Measurements from ENCODE around the gene EXOSC5.
"Not testable (repeated sequence)": the region's sequence is repeated elsewhere in the genome, so short reads cannot be mapped to it uniquely, and the experiment has no call there.

The EXOSC5 gene

DNA sequence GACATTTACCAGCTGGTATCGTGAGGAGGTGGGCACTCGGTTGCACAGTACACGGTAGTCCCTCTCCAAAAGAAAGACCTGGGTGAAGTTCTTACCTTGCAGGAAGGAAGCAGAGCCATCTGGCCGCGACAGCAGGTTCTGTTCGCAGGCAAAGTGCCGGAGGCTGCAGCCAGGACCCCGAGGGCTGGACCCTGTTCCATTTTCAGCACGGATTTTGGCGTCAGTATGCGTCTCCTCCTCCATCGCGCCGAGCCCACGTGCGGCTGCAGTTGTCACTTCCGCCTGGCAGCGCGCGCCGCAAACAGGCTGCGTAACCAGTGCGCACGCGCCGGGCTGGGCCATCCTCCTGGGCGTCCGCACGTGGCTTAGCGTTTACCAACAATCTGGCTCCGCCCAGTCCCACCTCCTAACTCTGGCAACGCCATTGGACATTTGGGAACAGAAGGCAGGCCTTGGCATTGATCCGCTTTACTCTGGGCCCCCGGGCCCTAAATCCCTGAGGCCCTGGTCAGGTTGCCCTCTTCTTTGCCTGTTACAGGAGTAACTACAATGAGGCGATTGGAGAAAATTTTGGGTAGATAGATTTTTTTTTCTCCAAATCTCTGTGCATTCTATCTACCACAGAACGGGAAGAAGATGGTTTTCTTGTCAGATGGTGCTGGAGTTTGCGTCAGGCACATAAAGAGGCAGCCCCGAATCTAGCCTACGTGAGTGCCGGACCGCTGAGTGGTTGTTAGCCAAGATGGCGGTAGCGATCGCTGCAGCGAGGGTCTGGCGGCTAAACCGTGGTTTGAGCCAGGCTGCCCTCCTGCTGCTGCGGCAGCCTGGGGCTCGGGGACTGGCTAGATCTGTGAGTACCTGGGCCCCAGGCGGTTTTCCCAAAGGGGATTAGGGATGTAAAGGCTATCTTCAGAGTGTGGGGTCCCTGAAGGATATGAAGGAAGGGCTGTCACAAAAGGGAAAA lies at the start of gene EXOSC5, which contains the start of gene BCKDHA:
TSS of gene EXOSC5 (minus strand) at position 274 of the 964 bp plus-strand sequence. CDS start at position 243, 31 bp downstream.
TSS of gene BCKDHA (plus strand) at position 733 of the 964 bp plus-strand sequence. CDS start at position 743, 10 bp downstream.
- DNase-seq (ENCODE audit: low read depth in 2 of 3, low spot score in 1 of 3): peak; percentile 96 to 99 (median 99)

DNA sequence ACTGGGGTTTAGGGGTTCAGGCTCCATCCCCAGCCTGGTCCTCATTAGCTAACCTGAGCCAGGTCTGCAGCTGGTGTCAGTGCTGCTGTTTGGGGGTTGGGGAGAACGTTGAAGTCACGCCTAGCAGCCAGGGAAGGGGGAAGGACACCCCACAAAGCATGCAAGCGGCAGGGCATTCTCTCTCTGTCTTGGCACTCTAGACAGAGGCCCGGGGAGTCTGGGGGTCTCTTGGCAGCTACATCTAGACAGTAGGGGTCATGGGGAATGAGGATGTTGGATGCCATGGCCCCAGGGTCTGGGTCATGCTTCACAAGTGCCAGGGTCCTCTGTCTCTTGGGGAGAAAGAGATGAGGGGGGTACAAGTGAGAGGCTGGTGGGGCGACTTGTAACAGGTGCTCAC lies 48.4 kb upstream of the EXOSC5 start:
- DNase-seq (ENCODE audit: low read depth in 2 of 3, low spot score in 1 of 3): no peak

DNA sequence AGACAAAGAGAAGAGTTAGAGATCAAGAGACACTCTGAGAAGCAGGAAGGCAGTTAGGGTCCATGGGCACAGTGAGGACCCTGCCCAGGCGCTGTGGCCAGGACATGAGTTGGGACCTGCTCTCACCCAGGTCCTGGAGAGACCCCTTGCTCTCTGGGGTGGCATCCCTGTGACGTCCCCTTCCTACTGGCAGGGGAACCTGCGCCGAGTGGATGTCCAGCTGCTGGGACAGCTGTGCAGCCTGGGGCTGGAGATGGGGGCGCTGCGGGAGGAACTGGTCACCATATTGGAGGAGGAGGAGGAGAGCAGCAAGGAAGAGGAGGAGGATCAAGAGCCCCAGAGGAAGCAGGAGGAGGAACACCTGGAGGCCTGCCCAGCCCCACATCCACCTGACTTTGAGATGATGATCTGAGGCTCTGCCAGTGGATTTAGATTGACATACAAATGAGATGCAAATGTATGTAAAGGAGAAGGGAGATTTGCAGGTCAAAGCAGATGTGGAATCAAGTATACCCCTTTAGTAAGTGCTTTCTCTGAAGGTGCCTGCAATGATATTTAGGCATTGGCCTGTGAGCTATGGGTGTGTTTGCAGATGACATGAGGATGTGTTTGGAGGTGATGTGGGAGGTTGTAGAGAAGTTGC lies 46.8 kb upstream of the EXOSC5 start:
- no peak for DNase-seq (ENCODE audit: low read depth in 2 of 3, low spot score in 1 of 3)

GRCh38 chr19:41442473-41443355 lies 45.6 kb upstream of the EXOSC5 start, which contains the start of gene ERICH4:
TSS of gene ERICH4 (plus strand) at chr19:41443156. CDS start at chr19:41443170, 14 bp downstream.
- DNase-seq (ENCODE audit: low read depth in 2 of 3, low spot score in 1 of 3): no peak

DNA sequence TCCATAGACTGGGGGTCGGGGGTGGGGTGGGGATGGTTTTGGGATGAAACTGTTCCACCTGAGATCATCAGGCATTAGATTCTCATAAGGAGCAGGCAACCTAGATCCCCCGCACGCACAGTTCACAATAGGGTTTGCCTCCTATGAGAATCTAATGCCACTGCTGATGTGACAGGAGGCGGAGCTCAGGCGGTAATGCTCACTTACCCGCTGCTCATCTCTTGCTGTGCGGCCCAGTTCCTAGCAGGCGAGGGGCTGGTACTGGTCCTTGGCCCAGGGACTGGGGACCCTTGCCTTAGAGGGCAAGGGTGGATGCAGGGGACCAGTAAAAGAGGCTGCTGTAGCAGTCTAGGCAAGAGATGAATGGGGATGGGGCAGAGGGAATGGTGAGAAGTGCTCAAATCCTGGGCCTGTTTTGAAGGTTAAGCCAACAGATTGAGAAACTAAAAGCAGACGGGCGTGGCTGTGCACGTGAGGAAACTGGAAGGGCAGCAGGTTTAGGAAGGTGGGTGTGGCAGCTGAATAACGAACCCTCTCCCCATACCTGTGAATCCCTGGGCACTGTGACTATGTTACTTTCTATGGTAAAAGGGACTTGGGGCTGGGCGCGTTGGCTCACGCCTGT lies 44.3 kb upstream of the EXOSC5 start:
- DNase-seq (ENCODE audit: low read depth in 2 of 3, low spot score in 1 of 3): no peak

- DNase-seq (ENCODE audit: low read depth in 2 of 3, low spot score in 1 of 3): peak; percentile 91 to 95 (median 95)
Observed at GRCh38 chr19:41439441-41440222, 42.5 kb upstream of the EXOSC5 start, which contains the start of gene DMAC2. TSS of gene DMAC2 (minus strand) at chr19:41439912. CDS start at chr19:41439899, 13 bp downstream.

DNA sequence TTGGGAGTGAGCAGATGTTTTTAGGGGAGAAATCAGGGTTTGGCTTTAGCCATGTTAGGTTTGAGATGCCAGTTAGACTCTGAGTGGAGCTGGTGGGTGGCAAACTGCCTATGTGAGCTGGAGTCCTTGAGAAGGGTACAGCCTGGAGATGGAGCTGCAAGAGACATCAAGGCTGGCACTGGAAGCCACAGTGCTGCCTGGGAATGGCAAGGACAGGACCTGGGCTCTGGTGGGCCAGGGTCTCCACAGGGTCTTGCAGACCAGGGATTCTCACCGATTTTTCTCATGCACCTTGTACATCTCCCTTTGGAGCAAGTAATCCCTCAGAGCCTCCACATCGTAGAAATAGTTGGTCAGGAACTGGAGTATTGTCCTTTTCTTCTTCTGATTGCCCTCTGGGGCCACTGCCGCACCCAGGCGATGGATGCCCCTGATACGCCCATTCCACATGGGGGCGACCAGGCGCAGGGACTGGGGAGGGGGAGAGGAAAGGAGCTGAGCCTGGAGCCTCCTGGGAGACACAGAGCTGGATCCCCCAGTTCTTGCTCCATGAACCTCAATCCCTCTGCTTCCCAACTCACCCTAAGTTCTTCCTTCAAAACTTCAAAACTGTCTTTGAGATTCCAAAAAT lies 40.9 kb upstream of the EXOSC5 start:
- no peak for DNase-seq (ENCODE audit: low read depth in 2 of 3, low spot score in 1 of 3)

GRCh38 chr19:41436674-41436951 lies 39.5 kb upstream of the EXOSC5 start:
- no peak for DNase-seq (ENCODE audit: low read depth in 2 of 3, low spot score in 1 of 3)

GRCh38 chr19:41435936-41436673 lies 38.9 kb upstream of the EXOSC5 start:
- DNase-seq (ENCODE audit: low read depth in 2 of 3, low spot score in 1 of 3): no peak

DNA sequence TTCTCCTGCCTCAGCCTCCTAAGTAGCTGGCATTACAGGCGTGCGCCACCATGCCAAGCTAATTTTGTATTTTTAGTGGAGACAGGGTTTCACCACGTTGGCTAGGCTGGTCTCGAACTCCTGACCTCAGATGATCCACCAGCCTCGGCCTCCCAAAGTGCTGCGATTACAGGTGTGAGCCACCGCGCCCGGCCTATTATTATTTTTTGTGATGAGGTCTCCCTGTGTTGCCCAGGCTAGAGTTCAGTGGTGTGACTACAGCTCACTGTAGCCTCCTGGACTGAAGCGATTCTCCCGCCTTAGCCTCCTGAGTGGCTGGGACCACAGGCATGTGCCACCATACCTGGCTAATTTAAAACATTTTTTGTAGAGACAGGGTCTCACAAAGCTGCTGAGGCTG lies 38.2 kb upstream of the EXOSC5 start:
- DNase-seq (ENCODE audit: low read depth in 2 of 3, low spot score in 1 of 3): not testable (repeated sequence)

DNA sequence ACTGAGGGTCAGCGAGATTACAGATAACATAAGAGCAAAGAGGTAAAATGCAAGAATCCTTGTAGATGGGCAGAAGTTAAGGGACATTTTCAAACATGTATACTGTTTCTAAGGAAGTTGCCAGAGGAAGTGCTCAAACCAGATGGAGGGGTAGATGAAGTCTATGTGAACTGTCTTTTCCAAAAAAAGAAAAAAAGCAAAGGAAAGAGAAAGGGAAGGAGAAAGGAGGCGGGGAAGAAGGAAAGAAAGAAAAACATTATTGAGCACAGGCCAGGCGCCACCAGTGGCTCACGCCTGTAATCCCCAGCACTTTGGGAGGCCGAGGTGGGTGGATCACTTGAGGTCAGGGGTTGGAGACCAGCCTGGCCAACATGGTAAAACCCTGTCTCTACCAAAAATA lies 37.3 kb upstream of the EXOSC5 start:
- no peak for DNase-seq (ENCODE audit: low read depth in 2 of 3, low spot score in 1 of 3)

DNA sequence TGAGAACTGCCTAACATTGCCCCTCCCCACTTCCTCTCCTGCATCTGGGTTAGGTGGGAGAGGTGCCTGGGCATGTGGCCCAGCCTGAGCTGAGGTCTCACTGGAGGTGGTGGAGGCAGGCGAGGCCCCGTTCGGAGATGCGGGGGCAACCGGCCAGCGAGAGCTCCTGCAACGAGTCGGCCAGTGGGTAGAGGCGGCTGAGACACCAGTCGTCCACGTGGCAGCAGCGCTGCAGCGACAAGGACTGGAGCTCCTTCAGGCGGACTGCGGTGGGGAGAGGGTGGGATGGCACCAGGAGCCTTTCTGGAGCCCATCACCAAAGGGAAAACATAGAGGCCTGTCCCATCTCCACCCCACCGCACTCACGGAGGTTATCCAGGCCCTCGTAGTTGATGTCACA lies 36.0 kb upstream of the EXOSC5 start:
- DNase-seq (ENCODE audit: low read depth in 2 of 3, low spot score in 1 of 3): no peak

DNA sequence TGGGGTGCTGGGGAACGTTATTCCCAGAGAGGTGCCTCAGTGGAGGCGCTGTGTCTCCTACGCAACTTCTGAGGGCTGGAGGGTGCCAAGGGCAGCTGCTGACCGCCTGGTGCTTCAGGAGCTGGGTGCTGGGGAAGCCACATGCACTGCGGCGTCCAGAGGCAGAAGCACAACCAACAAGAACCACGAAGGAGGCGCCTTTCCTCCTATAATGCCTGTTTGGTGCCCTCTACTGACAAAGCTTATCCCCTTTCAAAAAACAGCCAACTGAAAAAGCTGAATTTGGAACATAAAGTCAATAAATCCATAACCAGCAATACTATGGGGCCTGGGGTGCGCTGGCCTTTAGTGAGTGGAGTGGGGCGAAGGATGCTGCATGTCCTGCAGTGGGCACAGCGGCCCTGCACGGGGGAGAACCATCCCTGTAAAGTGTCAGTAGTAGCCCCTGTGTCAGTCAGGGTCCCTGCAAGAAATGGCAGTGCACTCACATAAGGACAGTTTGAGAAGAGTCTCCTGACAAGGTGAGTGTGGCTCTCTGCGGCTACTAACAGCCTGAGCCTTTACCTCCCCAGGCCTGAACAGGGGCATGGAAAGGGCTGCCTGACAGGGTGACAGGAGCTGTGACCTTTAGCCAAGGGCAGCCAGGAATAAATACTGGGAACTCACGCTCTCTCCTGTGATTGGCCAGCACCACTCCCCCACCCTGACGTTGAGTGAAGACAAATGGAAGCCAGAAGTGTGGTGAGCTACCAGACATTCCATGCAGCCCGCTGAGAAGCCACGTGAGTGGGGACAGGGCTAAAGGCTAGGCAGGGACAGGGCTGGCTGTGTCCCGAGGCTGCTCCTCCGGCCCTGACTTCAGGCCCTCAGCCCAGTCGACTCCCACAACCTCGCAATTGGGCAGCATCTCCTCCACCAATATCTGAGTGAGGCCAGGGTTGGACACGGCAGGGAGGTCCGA lies 34.5 kb upstream of the EXOSC5 start:
- DNase-seq (ENCODE audit: low read depth in 2 of 3, low spot score in 1 of 3): no peak

DNA sequence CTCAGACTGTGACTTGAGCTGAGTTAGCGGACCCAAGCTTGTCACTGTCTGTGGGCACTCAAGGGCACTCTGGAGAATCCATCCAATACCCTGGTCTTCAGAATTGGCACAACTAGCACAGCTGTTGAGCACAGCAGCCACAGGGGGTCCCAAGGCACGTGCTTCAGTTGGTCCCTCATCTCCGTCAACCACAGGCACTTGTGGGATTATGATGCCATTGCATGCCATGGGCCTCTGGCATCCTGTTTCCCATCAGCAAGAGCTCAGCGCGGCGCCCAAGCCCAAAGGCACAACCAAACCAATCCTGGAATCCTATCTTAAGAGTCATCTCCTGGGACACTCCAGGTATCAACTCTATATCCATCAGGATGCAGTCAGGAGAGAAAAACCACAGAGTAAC lies 33.8 kb upstream of the EXOSC5 start:
- DNase-seq (ENCODE audit: low read depth in 2 of 3, low spot score in 1 of 3): no peak

- no peak for DNase-seq (ENCODE audit: low read depth in 2 of 3, low spot score in 1 of 3)
Observed at GRCh38 chr19:41428481-41428859, 31.3 kb upstream of the EXOSC5 start.

GRCh38 chr19:41427647-41428480 lies 30.7 kb upstream of the EXOSC5 start:
- DNase-seq (ENCODE audit: low read depth in 2 of 3, low spot score in 1 of 3): peak in 1 of 3 donors; percentile 5
